Measurements from ENCODE around the gene CFLAR.
"Not testable (repeated sequence)": the region's sequence is repeated elsewhere in the genome, so short reads cannot be mapped to it uniquely, and the experiment has no call there.

Gene CFLAR

GRCh38 chr2:201174687-201175086 is 58.7 kb downstream of the CFLAR start:
- DNase-seq (ENCODE audit: low read depth in 1 of 2, low spot score in 1 of 2): no peak

DNA sequence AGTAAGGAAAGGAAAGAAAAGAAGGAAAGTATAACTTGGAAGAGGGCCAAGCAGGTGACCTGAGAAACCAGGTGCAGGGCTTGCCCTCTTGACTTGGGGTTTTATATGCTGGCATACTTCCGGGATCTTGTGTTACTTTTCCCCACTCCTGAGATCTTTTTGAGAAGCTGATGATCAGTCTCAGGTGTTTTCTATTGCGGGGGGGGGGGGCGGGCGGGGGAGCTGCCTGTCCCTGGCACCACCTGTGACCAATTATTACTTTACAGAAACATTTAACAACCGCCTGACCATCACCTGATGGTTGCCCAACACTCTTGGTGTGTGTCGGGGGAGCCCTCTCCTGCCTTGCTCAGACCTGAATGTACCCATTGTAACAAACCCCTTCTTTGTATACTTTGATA is 60.1 kb downstream of the CFLAR start:
- no peak for DNase-seq (ENCODE audit: low read depth in 1 of 2, low spot score in 1 of 2)

DNA sequence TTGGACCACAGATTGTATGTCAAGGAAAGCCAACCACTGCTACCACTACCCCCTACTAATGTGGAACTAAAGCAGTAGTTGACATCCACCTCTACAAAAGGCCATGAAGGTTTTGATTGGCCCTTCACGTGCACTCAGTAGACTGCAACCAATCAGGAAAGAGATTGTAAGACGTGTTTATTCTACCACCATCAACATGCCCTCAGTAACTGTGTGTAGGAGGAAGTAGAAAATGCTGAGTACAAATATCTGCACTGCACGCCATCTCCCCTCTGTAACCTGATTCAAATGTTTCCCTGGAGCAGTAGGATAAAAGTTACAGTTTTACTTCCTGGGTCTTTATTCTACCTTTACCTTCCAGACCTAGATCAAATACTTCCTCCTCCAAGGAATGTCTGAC is 64.0 kb downstream of the CFLAR start:
- no peak for DNase-seq (ENCODE audit: low read depth in 1 of 2, low spot score in 1 of 2)

GRCh38 chr2:201182650-201183364 is 66.8 kb downstream of the CFLAR start, which contains the start of gene CASP10:
Gene CASP10, plus strand, starts transcription at chr2:201183141. Its CDS starts 2,637 bp downstream, at chr2:201185778.
- DNase-seq (ENCODE audit: low read depth in 1 of 2, low spot score in 1 of 2): no peak

DNA sequence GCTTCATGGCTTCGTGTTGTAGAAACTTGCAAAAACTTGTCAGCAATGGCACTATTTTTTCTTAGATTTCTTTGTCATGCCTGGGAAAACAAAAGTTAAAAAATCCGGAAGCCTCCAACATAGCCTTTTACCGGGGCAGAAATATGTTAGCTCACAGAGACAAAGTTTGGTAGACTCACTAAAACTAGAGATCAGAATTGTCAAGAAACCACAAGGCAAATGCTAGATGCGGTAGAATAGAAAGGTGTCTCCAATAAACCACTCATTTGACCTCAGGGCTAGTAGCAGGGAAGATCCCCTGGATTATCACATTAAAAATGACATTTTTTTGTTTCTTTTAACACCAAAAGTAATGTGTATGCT is 67.4 kb downstream of the CFLAR start:
- DNase-seq (ENCODE audit: low read depth in 1 of 2, low spot score in 1 of 2): no peak

DNA sequence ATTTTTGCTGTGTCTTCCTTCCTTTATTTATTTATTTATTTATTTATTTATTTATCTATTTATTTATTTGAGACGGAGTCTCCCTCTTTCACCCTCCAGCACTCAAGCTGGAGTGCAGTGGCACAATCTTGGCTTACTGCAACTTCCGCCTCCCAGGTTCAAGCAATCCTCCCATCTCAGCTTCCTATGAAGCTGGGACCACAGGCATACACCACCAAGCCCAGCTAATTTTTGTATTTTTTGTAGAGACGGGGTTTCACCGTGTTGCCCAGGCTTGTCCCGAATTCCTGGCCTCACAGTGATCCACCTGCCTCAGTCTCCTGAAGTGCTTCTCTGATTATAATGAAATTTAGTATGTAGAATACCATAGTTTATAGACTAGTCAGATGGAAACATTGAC is 67.9 kb downstream of the CFLAR start:
- not testable (repeated sequence) for DNase-seq (ENCODE audit: low read depth in 1 of 2, low spot score in 1 of 2)

DNA sequence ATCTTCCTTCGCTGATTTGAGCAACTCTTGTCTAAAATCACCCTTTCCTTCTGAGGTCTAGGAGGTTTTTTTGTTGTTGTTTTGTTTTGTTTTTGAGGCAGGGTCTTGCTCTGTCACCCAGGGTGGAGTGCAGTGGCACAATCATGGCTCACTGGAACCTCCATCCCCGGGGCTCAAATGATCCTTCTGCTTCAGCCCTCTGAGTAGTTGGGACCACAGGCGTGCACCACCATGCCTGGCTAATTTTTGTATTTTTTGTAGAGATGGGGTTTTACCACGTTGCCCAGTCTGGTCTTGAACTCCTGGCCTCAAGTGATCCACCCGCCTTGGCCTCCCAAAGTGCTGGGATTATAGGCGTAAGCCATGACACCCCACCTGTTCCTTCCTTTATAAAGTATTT is 68.3 kb downstream of the CFLAR start:
- not testable (repeated sequence) for DNase-seq (ENCODE audit: low read depth in 1 of 2, low spot score in 1 of 2)

- DNase-seq (ENCODE audit: low read depth in 1 of 2, low spot score in 1 of 2): no peak
Measured at GRCh38 chr2:201185863-201186262, 69.9 kb downstream of the CFLAR start.

DNA sequence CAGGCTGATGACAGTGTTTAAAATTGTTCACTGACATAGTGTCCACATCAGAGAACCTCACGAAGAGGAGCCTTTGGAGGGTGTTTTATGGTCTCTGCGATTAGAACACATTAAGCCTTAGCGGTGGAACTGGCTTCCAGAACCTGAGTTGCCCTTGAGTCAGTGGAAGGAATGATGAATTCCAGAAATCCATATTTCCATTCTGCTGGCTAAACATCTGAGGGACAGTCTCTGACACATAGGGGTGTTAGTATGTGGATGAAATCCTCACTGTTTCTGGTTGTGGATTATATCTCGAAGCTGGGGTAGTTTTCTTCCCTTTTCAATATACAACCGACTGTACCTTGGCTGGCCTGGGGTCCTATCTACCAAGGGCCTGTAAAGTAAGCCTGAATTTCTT is 71.0 kb downstream of the CFLAR start:
- DNase-seq (ENCODE audit: low read depth in 1 of 2, low spot score in 1 of 2): no peak

DNA sequence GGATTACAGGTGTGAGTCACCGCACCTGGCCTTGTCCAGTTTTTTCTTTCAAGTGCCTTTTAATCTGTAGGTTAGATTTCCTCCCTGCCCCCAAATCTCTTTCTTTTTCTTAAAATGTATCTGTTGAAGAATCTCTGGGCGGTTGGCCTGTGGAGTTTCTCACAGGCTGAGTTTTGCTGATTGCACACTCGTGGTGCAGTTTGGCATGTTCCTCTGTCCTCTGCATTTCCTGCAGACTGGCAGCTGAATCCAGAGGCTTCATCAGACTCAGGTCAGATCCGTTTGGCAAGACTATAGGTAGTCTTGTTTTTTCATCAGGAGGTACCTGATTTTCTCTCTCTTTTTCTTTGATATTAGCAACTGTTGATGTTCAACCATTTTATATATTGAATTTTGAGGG is 72.5 kb downstream of the CFLAR start:
- DNase-seq (ENCODE audit: low read depth in 1 of 2, low spot score in 1 of 2): no peak

DNA sequence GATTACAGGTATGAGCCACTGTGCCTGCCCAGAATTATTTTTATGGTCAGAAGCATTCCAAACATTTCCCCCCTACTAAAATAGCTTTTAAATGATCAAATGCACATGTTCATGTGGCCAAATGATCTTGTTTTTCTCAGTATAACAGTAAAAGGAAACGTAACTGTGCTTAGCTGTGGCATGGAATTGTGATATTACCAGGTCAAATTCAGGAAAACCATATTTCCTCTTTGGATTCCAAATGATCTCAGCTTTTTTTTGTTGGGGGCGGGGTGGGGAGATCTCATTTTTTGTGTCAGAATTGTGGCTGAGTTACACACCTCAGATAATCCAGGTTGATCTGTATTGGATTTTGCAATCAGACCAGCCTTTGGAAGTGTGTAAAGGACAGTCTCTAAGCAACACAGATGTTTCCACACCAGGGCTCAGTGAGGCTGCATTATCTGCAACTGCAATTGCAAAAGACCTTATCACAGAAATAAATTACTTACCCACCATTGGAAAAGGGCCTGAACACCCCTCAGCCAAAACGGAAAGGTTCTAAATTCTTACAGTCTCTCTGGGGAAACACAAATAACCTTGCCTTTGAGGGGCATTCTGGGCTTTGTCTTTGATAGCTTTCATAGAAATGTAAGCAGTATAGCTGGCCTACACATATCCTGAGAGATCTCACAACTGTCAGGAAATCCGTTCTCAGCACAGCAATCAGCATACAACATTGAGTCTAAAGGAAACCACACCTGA is 75.3 kb downstream of the CFLAR start:
- DNase-seq (ENCODE audit: low read depth in 1 of 2, low spot score in 1 of 2): no peak

GRCh38 chr2:201194097-201194496 is 78.1 kb downstream of the CFLAR start:
- no peak for DNase-seq (ENCODE audit: low read depth in 1 of 2, low spot score in 1 of 2)

DNA sequence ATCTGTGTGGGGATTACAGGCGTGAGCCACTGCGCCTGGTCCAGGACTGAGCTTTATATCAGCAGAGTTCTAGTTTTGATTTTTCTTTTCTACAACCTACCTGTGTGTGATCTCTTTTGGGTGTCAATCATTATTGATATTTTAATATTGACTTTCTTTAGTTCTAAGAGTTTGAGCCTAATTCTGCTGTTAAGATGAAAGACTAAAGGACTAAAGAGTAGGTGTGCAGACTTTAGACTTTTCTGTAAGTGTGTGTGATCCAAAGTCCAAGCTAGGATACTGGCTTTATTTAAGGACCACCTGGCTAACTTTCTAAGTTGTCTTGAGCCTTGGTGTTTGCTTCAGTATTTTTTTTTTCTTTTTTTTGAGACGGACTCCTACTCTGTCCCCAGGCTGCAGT is 79.4 kb downstream of the CFLAR start:
- no peak for DNase-seq (ENCODE audit: low read depth in 1 of 2, low spot score in 1 of 2)

GRCh38 chr2:201196003-201196402 is 80.0 kb downstream of the CFLAR start:
- DNase-seq (ENCODE audit: low read depth in 1 of 2, low spot score in 1 of 2): no peak

- no peak for DNase-seq (ENCODE audit: low read depth in 1 of 2, low spot score in 1 of 2)
Measured at GRCh38 chr2:201196803-201197202, 80.8 kb downstream of the CFLAR start.

DNA sequence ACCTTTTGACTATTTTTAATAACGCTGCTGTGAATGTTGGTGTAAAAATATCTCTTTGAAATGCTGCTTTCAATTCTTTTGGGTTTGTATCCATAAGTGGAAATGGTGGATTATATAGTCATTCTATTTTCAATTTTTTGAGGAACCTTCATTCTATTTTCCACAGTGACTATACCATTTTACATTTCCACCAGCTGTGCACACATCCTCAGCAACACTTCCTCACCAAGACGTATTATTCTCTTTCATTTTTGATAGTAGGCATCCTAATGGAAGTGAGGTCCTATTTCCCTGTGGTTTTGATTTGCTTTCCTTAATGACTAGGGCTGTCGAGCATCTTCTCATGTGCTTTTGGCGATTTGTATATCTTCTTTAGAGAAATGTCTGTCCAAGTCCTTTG is 81.8 kb downstream of the CFLAR start:
- DNase-seq (ENCODE audit: low read depth in 1 of 2, low spot score in 1 of 2): no peak

DNA sequence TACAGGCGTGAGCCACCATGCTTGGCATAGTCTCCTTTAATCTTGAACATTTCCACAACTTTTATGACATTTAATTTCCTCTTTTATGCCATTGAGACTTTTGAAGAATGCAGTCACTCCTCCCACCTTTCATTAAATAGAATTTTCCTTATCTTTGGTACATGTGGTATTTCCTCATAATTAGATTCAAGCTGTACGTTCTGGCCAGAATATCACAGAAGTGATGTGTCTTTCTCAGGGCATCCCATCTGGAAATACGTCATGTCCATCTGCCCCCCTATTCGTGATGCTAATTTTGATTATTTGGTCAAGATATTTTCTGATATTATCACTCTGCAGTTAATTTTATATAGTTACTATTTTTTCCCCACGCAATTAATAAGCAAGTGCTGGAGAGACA is 83.9 kb downstream of the CFLAR start:
- no peak for DNase-seq (ENCODE audit: low read depth in 1 of 2, low spot score in 1 of 2)

DNA sequence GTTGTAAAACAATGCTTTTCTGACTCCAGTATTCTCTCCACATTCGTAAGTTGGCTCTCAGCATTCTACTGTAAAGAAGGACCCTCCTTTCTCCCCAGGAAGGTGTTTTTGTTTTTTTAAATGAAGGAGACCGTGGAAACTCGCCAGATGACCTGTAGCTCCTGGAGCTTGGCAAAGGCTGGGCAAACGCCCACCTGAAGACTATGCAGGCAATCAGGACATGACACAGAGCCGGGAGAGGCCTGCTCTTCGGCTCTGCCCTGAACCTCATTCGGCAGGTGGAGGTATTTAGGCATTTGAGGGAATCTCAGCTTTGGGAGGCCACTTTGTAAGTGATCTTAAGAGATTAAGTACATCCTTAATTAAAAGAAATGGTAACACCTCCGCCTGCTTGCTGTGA is 84.4 kb downstream of the CFLAR start:
- no peak for DNase-seq (ENCODE audit: low read depth in 1 of 2, low spot score in 1 of 2)

DNA sequence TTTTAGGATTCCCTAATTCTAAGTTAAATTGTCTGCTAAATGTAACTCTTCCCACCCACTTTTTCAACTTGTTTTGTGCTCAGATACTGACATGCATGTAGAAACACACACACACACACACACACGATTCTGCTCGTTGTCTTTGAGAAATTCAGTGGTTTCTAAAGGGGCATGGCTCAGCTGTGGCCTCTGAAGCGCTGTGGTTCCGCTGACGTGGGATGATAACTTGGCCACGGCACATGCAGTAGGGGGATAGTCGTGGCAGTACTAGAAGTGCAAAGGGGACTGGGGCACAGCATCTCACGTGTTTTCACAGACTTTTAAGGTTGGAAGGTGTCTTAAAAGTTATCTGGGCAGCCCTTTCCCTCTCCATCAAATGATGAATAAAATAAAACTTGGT is 85.4 kb downstream of the CFLAR start:
- DNase-seq (ENCODE audit: low read depth in 1 of 2, low spot score in 1 of 2): no peak

DNA sequence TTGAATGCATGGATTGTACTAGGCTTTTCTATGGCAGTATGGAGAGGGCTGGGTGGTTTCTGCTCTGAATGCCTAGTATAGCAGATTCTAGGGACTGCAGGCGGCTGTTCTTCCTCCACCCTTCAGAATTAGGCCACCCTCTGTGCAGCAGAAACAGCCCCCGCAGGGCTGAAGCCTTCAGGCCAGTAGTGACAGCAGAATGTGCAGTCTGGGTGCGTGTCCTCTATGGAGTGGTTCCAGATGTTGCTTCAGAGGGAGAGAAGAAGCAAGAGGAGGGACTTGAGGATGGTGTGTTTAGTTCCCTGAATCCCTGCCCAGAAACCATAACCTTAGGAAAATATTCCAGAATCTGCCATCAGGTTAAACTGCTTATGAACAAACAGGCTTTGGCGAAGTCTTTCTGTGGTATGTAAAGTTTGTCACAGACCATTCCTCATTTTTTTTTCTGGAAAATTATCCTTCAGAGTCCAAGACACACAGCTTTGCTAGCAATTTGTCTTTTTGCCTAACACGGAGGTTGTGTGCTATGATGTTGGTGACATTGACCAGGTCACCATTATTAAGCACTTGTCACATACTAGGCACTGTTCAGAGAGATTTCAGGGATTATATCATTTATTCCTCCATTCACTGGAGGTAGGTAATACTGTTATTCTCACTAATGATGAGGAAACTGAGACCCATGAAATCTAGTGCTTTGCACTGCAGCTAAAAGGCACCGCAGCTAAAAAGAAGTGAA is 88.1 kb downstream of the CFLAR start:
- no peak for DNase-seq (ENCODE audit: low read depth in 1 of 2, low spot score in 1 of 2)

DNA sequence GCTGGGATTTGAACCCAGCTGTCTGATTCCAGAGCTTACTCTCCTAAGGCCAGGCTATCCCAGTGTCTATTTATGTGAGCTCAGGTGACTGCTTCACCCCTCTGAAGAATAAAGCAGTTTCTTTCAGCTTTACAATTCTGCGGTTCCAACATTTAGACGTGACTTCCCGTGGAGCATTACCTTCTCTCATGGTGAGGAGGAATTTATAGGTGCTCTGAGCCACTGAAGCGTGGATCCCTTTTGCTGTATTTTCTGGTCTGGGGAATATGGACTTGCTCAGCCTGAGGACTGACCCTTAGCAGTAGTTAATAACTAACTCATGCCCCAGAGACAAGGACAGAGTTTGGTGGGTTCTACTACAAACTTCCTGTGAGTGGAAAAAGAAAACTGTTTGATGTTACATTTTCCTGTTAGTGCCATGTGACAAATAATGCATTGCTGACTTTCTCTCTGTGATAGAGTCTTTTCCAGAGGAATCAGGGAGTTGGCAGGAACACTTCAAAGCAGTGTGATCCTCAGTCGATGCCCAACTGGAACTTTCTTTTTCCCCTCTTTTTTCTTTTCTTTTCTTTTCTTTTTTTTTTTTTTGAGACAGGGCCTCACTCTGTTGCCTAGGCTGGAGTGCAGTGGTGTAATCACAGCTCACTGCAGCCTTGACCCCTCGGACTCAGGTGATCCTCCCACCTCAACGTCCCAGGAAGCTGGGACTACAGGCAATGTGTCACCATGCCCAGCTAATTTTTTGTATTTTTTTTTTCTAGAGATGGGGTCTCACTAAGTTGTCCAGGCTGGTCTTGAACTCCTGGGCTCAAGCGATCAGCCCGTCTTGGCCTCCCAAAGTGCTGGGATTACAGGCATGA is 88.9 kb downstream of the CFLAR start:
- no peak for DNase-seq (ENCODE audit: low read depth in 1 of 2, low spot score in 1 of 2)

All from stimulated activated CD4-positive, alpha-beta T cell treated with anti-CD3 and anti-CD28 coated beads, Interleukin-15, amount 100 ng/mL, for 1 hour (primary cell).